MM.1S (cell line): Measurements from ENCODE around the gene CNNM3.

Experiments
- DNase-seq: peaks from one replicate; pipeline ENCODE4 v3.0.0-alpha.2; 2015
- H2AFZ ChIP-seq: fragments of 300-600 bp; sonication (generic); 2 replicates; pipeline ENCODE4 v1.6.0; 2016; ENCODE audit warnings: antibody characterized with exemption, low read length
- H3F3A ChIP-seq: fragments of 300-600 bp; sonication (generic); 2 replicates; pipeline ENCODE4 v1.6.1; 2016; ENCODE audit warnings: mild to moderate bottlenecking, antibody characterized with exemption, low read length, moderate library complexity, mixed read lengths; ENCODE audit not compliant: insufficient read depth
- H3K27ac ChIP-seq: fragments of 300-600 bp; sonication (generic); 2 replicates; pipeline ENCODE4 v1.5.1; 2016; ENCODE audit warnings: mild to moderate bottlenecking, low read length
- H3K27me3 ChIP-seq: fragments of 300-600 bp; sonication (generic); replicated peaks from 2 replicates; pipeline ENCODE4 v1.6.0; 2016; ENCODE audit warnings: low read length; ENCODE audit not compliant: insufficient read depth
- H3K36me3 ChIP-seq: fragments of 300-600 bp; sonication (generic); replicated peaks from 2 replicates; pipeline ENCODE4 v1.6.1; 2016; ENCODE audit warnings: mild to moderate bottlenecking, low read length, mixed read lengths; ENCODE audit not compliant: insufficient read depth
- H3K4me1 ChIP-seq: fragments of 300-600 bp; sonication (generic); 2 replicates; pipeline ENCODE4 v1.6.1; 2016; ENCODE audit warnings: low read length, mixed read lengths
- H3K4me2 ChIP-seq: fragments of 300-600 bp; sonication (generic); 2 replicates; pipeline ENCODE4 v1.6.0; 2016; ENCODE audit warnings: low read depth, low read length
- H3K4me3 ChIP-seq: fragments of 300-600 bp; sonication (generic); 2 replicates; pipeline ENCODE4 v1.5.1; 2016; ENCODE audit warnings: low read length, mixed read lengths
- H3K79me2 ChIP-seq: fragments of 300-600 bp; sonication (generic); 2 replicates; pipeline ENCODE4 v1.6.1; 2016; ENCODE audit warnings: mixed run types, low read length, mixed read lengths
- H3K9ac ChIP-seq: fragments of 300-600 bp; sonication (generic); 2 replicates; pipeline ENCODE4 v1.6.1; 2016; ENCODE audit warnings: low read length, mixed read lengths
- H3K9me2 ChIP-seq: fragments of 300-600 bp; sonication (generic); replicated peaks from 2 replicates; pipeline ENCODE4 v1.6.1; 2016; ENCODE audit warnings: mild to moderate bottlenecking, low read length, mixed read lengths; ENCODE audit not compliant: insufficient read depth
- H3K9me3 ChIP-seq: fragments of 300-600 bp; sonication (generic); replicated peaks from 2 replicates; pipeline ENCODE4 v1.6.1; 2016; ENCODE audit warnings: mild to moderate bottlenecking, low read length, mixed read lengths; ENCODE audit not compliant: insufficient read depth
- H4K20me1 ChIP-seq: fragments of 300-600 bp; sonication (generic); 2 replicates; pipeline ENCODE4 v1.6.1; 2016; ENCODE audit warnings: mild to moderate bottlenecking, low read length, moderate library complexity, mixed read lengths; ENCODE audit not compliant: insufficient read depth
- EZH2 ChIP-seq: fragments of 300-600 bp; sonication (generic); optimal IDR thresholded peaks from 2 replicates; pipeline ENCODE3; 2017; ENCODE audit warnings: low read depth, mild to moderate bottlenecking, antibody characterized with exemption, low read length, mixed read lengths
- EZH2phosphoT487 ChIP-seq: fragments of 300-600 bp; sonication (generic); IDR thresholded peaks from 2 replicates; pipeline ENCODE4 v1.6.1; 2018; ENCODE audit warnings: antibody characterized with exemption, low read length
- TF ChIP-seq, protein P1 (sequence below): fragments of 300-600 bp; sonication (generic); IDR thresholded peaks from 2 replicates; pipeline ENCODE4 v1.5.1; 2016; ENCODE audit warnings: antibody characterized with exemption, low read length, mixed read lengths

The CNNM3 gene

DNA sequence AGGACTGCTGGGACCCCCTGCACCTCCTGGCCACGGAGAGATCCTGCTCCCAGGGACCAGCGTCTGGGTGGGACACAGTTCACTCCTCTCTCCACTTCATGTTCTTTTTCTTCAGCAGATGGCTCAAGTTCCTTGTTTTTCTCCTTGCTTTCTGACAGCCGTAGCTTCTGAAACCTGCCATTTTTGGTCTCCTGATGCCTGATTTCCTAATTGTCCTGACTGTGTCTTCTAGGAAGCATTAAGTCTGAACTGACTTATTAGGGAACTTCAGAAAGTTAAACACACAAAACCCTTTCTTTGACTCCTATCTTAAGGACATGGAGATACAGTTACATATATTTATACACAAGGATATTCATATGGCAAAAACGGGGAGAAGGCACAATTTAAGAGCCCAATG lies 32.7 kb upstream of the CNNM3 start:
- Histone ChIP-seq H3K27me3 (no peaks in the 10 kb centered on the region), H3K4me1 (no peaks in the 10 kb centered on the region), H3K4me3 (no peak overlapping the region), H3K9me3 (no peaks in the 10 kb centered on the region), H3K9me2 (no peaks in the 10 kb centered on the region), H3K4me2 (no peak overlapping the region), H2AFZ (no peak overlapping the region), H4K20me1 (no peaks in the 10 kb centered on the region), H3K36me3 (no peaks in the 10 kb centered on the region), H3K9ac (no peak overlapping the region), H3F3A (no peaks in the 10 kb centered on the region), H3K79me2 (no peaks in the 10 kb centered on the region), H3K27ac (no peak overlapping the region)
- DNase-seq, result no peak
- TF ChIP-seq EZH2 (no peak), EZH2phosphoT487 (no peak)
- TF ChIP-seq, protein P1, sequence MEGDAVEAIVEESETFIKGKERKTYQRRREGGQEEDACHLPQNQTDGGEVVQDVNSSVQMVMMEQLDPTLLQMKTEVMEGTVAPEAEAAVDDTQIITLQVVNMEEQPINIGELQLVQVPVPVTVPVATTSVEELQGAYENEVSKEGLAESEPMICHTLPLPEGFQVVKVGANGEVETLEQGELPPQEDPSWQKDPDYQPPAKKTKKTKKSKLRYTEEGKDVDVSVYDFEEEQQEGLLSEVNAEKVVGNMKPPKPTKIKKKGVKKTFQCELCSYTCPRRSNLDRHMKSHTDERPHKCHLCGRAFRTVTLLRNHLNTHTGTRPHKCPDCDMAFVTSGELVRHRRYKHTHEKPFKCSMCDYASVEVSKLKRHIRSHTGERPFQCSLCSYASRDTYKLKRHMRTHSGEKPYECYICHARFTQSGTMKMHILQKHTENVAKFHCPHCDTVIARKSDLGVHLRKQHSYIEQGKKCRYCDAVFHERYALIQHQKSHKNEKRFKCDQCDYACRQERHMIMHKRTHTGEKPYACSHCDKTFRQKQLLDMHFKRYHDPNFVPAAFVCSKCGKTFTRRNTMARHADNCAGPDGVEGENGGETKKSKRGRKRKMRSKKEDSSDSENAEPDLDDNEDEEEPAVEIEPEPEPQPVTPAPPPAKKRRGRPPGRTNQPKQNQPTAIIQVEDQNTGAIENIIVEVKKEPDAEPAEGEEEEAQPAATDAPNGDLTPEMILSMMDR, result no peak

DNA sequence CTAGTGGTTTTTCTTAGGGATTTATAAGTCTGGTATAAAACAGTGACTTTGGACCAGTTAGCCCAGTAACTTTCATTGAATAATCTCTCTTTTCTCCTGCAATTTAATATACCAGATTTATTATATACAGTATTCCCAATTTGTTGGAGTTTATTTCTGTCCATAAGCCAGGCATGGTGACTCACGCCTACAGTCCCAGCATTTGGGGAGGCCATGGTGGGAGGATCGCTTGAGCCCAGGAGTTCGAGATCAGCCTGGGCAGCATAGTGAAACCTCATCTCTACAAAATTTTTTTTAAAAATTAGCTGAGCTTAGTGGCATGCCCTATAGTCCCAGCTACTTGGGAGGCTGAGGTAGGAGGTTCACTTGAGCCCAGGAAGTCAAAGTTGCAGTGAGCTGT lies 28.7 kb upstream of the CNNM3 start:
- no peaks in the 10 kb centered on the region for H3K4me1 ChIP-seq
- H4K20me1 ChIP-seq, result no peaks in the 10 kb centered on the region
- H3K4me3 ChIP-seq, result no peak overlapping the region
- H3K27me3 ChIP-seq, result no peaks in the 10 kb centered on the region
- no peak overlapping the region for H3K27ac ChIP-seq
- H2AFZ ChIP-seq, result no peak overlapping the region
- no peaks in the 10 kb centered on the region for H3K79me2 ChIP-seq
- no peaks in the 10 kb centered on the region for H3K36me3 ChIP-seq
- H3K9me3 ChIP-seq, result no peaks in the 10 kb centered on the region
- DNase-seq, result no peak
- H3K4me2 ChIP-seq, result no peak overlapping the region
- H3F3A ChIP-seq, result no peaks in the 10 kb centered on the region
- TF ChIP-seq EZH2phosphoT487 (no peak), EZH2 (no peak)
- TF ChIP-seq, protein P1, result no peak
- H3K9me2 ChIP-seq, result no peaks in the 10 kb centered on the region
- H3K9ac ChIP-seq, result no peak overlapping the region

DNA sequence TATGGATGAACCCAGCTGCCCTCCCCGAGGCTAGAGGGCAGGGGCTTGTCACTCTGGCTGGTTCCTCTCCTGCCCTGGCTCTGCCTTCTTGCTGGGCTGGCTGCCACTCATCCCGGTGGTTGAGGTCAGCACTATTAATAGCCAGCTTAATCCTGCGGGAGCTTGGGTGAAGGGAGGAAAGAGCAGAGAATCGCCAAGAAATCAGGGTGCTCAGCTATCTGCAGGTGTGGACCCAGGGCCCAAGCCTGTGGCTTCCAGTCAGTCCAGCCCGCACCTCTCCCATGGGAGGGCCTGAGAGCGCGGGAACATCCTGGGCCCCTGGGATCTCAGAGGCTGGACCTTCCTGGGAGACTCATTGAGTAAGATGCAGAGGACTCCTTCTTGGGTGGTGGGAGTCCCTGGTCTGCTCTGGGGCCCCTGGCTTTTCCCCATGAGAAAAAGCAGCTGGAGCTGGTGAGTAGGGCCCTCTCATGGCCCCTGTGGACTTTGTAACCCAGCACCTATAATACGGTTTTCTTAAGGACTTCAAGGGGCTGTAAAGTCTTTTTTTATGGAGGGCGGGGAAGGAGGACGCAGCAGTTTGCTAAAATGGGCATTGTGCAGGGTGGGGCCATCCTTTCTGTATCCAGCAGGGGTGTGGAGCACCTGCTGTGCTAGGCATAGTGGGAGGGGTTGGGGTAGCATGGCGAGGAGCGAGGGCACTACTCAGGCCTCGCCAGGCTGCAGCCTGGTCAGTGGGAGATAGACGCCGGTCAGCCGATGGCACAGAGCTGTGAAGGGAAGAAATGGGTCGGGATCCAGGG lies 27.4 kb upstream of the CNNM3 start:
- H2AFZ ChIP-seq, result no peak overlapping the region
- no peaks in the 10 kb centered on the region for H3K9me2 ChIP-seq
- H3K4me3 ChIP-seq, result no peak overlapping the region
- H3K9ac ChIP-seq, result no peak overlapping the region
- no peaks in the 10 kb centered on the region for H3K79me2 ChIP-seq
- no peak overlapping the region for H3K27ac ChIP-seq
- no peaks in the 10 kb centered on the region for H3F3A ChIP-seq
- no peaks in the 10 kb centered on the region for H3K36me3 ChIP-seq
- H4K20me1 ChIP-seq, result no peaks in the 10 kb centered on the region
- no peaks in the 10 kb centered on the region for H3K4me1 ChIP-seq
- no peaks in the 10 kb centered on the region for H3K9me3 ChIP-seq
- TF ChIP-seq, protein P1, result no peak
- TF ChIP-seq EZH2phosphoT487 (no peak), EZH2 (no peak)
- H3K4me2 ChIP-seq, result no peak overlapping the region
- no peak for DNase-seq
- H3K27me3 ChIP-seq, result no peaks in the 10 kb centered on the region
